ENCODE measurements around the gene DHX32.

GRCh38 chr10:125802131-125802530 lies 79.0 kb downstream of the DHX32 start:
- TF ChIP-seq POLR2A (IDR thresholded peaks at IDR 0.05), result no peak
- TF ChIP-seq CTCF (IDR thresholded peaks at IDR 0.05), result no peak

All from uterus (tissue), 2 donors.